SK-N-SH (cell line): ENCODE measurements around the gene SCML2. TPM values are rescaled to one million over a fixed set of nuclear protein-coding genes. Genes with fewer than 3 reads are reported as not detected.

ENCODE experiments used
- CTCF ChIA-PET: fragments of 300-600, 350-600 bp; formaldehyde crosslinking; extraction: SDS; loops from one replicate; lab custom pipeline; 2021; lab: Yijun Ruan, JAX
- POLR2A ChIA-PET: fragments of 350-600 bp; sonication (Branson Sonifier 250); formaldehyde crosslinking; extraction: SDS; loops from one replicate; lab custom pipeline; 2020; ENCODE audit warnings: antibody characterized with exemption, inconsistent platforms; lab: Yijun Ruan, JAX
- DNase-seq: peaks from one replicate; pipeline ENCODE4 v3.0.0; 2012
- H2AFZ ChIP-seq: fragments of 200-600 bp; sonication (generic); 2 replicates; pipeline ENCODE4 v1.8.1; 2016; ENCODE audit warnings: antibody characterized with exemption, mild to moderate bottlenecking, low read depth
- H3F3A ChIP-seq: fragments of 200-600 bp; sonication (generic); replicated peaks from 2 replicates; pipeline ENCODE3; 2016; ENCODE audit warnings: antibody characterized with exemption, mild to moderate bottlenecking; ENCODE audit not compliant: insufficient read depth
- H3K27ac ChIP-seq, 2 experiments: fragments of 200-500 bp in 1 of 2; fragments of 200-600 bp in 1 of 2; sonication (Bioruptor generic) in 1 of 2; sonication (generic), shearing (Covaris generic) in 1 of 2; 2 replicates each; pipeline versions ENCODE4 v1.5.1 to v1.6.1; 2014 to 2016; ENCODE audit warnings: low read depth in 2 of 2, inconsistent platforms in 1 of 2, low read length in 1 of 2, mild to moderate bottlenecking in 1 of 2, mixed read lengths in 1 of 2
- H3K27me3 ChIP-seq: fragments of 200-600 bp; sonication (generic), shearing (Covaris generic); 2 replicates; pipeline ENCODE4 v1.6.1; 2016; ENCODE audit warnings: mixed run types; ENCODE audit not compliant: insufficient read depth
- H3K36me3 ChIP-seq, 2 experiments: fragments of 200-500 bp in 1 of 2; fragments of 200-600 bp in 1 of 2; sonication (Bioruptor generic) in 1 of 2; sonication (generic) in 1 of 2; replicated peaks in 1 of 2; 2 replicates each; pipeline versions ENCODE3 to v1.5.1; 2014 to 2016; ENCODE audit warnings: low read length in 1 of 2, mild to moderate bottlenecking in 1 of 2; ENCODE audit not compliant: insufficient read depth in 2 of 2, control insufficient read depth in 1 of 2
- H3K4me1 ChIP-seq, 2 experiments: fragments of 200-500 bp in 1 of 2; fragments of 200-600 bp in 1 of 2; sonication (Bioruptor generic) in 1 of 2; sonication (generic), shearing (Covaris generic) in 1 of 2; 2 replicates each; pipeline versions ENCODE4 v1.5.1 to v1.6.1; 2014 to 2016; ENCODE audit warnings: low read depth in 1 of 2, low read length in 1 of 2, mixed run types in 1 of 2; ENCODE audit not compliant: insufficient read depth in 2 of 2, control insufficient read depth in 1 of 2
- H3K4me2 ChIP-seq: fragments of 200-600 bp; sonication (generic), shearing (Covaris generic); 2 replicates; pipeline ENCODE4 v1.6.1; 2017; ENCODE audit warnings: mixed run types
- H3K4me3 ChIP-seq, 2 experiments: fragments of 200-500 bp in 1 of 2; fragments of 200-600 bp in 1 of 2; sonication (Bioruptor generic) in 1 of 2; sonication (generic), shearing (Covaris generic) in 1 of 2; 2 replicates each; pipeline versions ENCODE4 v1.5.1 to v1.8.1; 2014 to 2016; ENCODE audit warnings: low read depth in 2 of 2, inconsistent platforms in 1 of 2, low read length in 1 of 2, mild to moderate bottlenecking in 1 of 2, mixed read lengths in 1 of 2, moderate library complexity in 1 of 2
- H3K79me2 ChIP-seq: fragments of 200-600 bp; sonication (generic); 2 replicates; pipeline ENCODE4 v1.8.1; 2017; ENCODE audit warnings: mild to moderate bottlenecking; ENCODE audit not compliant: insufficient read depth
- H3K9ac ChIP-seq: fragments of 200-600 bp; sonication (generic); 2 replicates; pipeline ENCODE4 v1.6.1; 2017; ENCODE audit warnings: mixed run types
- H3K9me2 ChIP-seq: fragments of 200-600 bp; sonication (generic); 2 replicates; pipeline ENCODE4 v1.6.1; 2017; ENCODE audit warnings: mixed run types
- H3K9me3 ChIP-seq: fragments of 200-600 bp; sonication (generic); 2 replicates; pipeline ENCODE4 v1.6.1; 2017; ENCODE audit warnings: mixed run types, mild to moderate bottlenecking, moderate library complexity
- H4K20me1 ChIP-seq: fragments of 200-600 bp; sonication (generic); 2 replicates; pipeline ENCODE4 v1.6.1; 2017; ENCODE audit warnings: mild to moderate bottlenecking, mixed run types; ENCODE audit not compliant: insufficient read depth
- CHD2 ChIP-seq: fragments of 150-350 bp; IDR thresholded peaks from 2 replicates; pipeline ENCODE4 v1.6.1; 2018; ENCODE audit warnings: low read length; ENCODE audit not compliant: partially characterized antibody
- EP300 ChIP-seq, 2 experiments: IDR thresholded peaks; 2 replicates each; pipeline versions ENCODE4 v1.4.0 to v1.6.1; 2012; ENCODE audit warnings: borderline replicate concordance in 1 of 2, low read depth in 1 of 2, low read length in 1 of 2
- EZH2phosphoT487 ChIP-seq: fragments of 200-600 bp; sonication (generic); IDR thresholded peaks from 2 replicates; pipeline ENCODE4 v1.6.1; 2017; ENCODE audit warnings: low read depth, mixed run types, mild to moderate bottlenecking, antibody characterized with exemption, moderate library complexity, borderline replicate concordance
- FOSL2 ChIP-seq: IDR thresholded peaks from 2 replicates; pipeline ENCODE4 v1.4.0; 2012; ENCODE audit warnings: low read depth, mild to moderate bottlenecking, moderate library complexity, borderline replicate concordance
- FOXJ3 ChIP-seq: sonication (generic); formaldehyde crosslinking; IDR thresholded peaks from 2 replicates; pipeline ENCODE4 v1.5.1; 2020; ENCODE audit warnings: mild to moderate bottlenecking, missing genetic modification reagents
- FOXM1 ChIP-seq: IDR thresholded peaks from 2 replicates; pipeline ENCODE4 v1.4.0; 2012; ENCODE audit warnings: low read depth, mild to moderate bottlenecking
- GATA2 ChIP-seq: sonication (generic); formaldehyde crosslinking; IDR thresholded peaks from 2 replicates; pipeline ENCODE4 v1.5.0; 2020; ENCODE audit warnings: mild to moderate bottlenecking, missing genetic modification reagents
- IRF3 ChIP-seq: fragments of 150-350 bp; IDR thresholded peaks from 2 replicates; pipeline ENCODE4 v1.6.1; 2016; ENCODE audit warnings: mild to moderate bottlenecking, low read depth, low read length
- JUND ChIP-seq: IDR thresholded peaks from 2 replicates; pipeline ENCODE4 v1.4.0; 2012
- MAX ChIP-seq: IDR thresholded peaks from 2 replicates; pipeline ENCODE4 v1.4.0; 2012; ENCODE audit warnings: low read depth
- NRF1 ChIP-seq: IDR thresholded peaks from 2 replicates; pipeline ENCODE4 v1.6.1; 2012; ENCODE audit warnings: low read depth, mild to moderate bottlenecking, low read length
- POLR2AphosphoS5 ChIP-seq: IDR thresholded peaks from 2 replicates; pipeline ENCODE4 v1.6.1; 2012; ENCODE audit warnings: low read depth, low read length
- RAD21 ChIP-seq: IDR thresholded peaks from 2 replicates; pipeline ENCODE4 v1.6.1; 2012; ENCODE audit warnings: mild to moderate bottlenecking, low read length
- RCOR1 ChIP-seq: fragments of 150-350 bp; IDR thresholded peaks from 2 replicates; pipeline ENCODE4 v1.6.1; 2017; ENCODE audit warnings: antibody characterized with exemption, low read length
- RFX5 ChIP-seq: IDR thresholded peaks from 2 replicates; pipeline ENCODE4 v1.6.1; 2012; ENCODE audit warnings: mild to moderate bottlenecking, improper control_type of control experiment, low read length
- SIN3A ChIP-seq: IDR thresholded peaks from 2 replicates; pipeline ENCODE4 v1.6.1; 2012; ENCODE audit warnings: low read depth, mild to moderate bottlenecking, low read length, moderate library complexity, borderline replicate concordance
- SMC3 ChIP-seq: IDR thresholded peaks from 2 replicates; pipeline ENCODE4 v1.6.1; 2012; ENCODE audit warnings: low read depth, low read length, improper control_type of control experiment
- TAF1 ChIP-seq: IDR thresholded peaks from 2 replicates; pipeline ENCODE4 v1.6.1; 2012; ENCODE audit warnings: low read depth, mild to moderate bottlenecking, low read length, moderate library complexity, borderline replicate concordance
- TCF12 ChIP-seq: IDR thresholded peaks from 2 replicates; pipeline ENCODE4 v1.4.0; 2012
- TEAD4 ChIP-seq: IDR thresholded peaks from 2 replicates; pipeline ENCODE4 v1.4.0; 2012; ENCODE audit warnings: mild to moderate bottlenecking, borderline replicate concordance; ENCODE audit not compliant: insufficient read depth
- USF1 ChIP-seq: IDR thresholded peaks from 2 replicates; pipeline ENCODE4 v1.4.0; 2012; ENCODE audit warnings: low read depth, borderline replicate concordance
- USF2 ChIP-seq: fragments of 150-350 bp; IDR thresholded peaks from 2 replicates; pipeline ENCODE4 v1.6.1; 2017; ENCODE audit warnings: antibody characterized with exemption, low read length, low read depth, borderline replicate concordance
- YY1 ChIP-seq: IDR thresholded peaks from 2 replicates; pipeline ENCODE4 v1.4.0; 2012; ENCODE audit warnings: low read depth, mild to moderate bottlenecking
- WGBS: methylation state at CpG from one replicate; pipeline ENCODE4 v1.1.6; 2017; ENCODE audit warnings: low lambda C conversion rate; 5-methylcytosine and 5-hydroxymethylcytosine counted together
- polyA plus RNA-seq, 3 experiments: library from polyadenylated mRNA; depleted of rRNA; stranded (reverse); fragments of >200 nt; gene quantifications; 2 replicates each; pipeline ENCODE4 v1.2.3, GENCODE V29; 2012

Gene SCML2
- polyA plus RNA-seq, 1 of the 3 experiments (the other 2 are of a cell fraction) = 3.2 TPM

GRCh38 chrX:18291006-18291545 lies 63.4 kb downstream of the SCML2 start:
- Histone ChIP-seq H3K9me3 (no peaks in the 10 kb centered on the region; the same call in 1 of the 2 replicates), H3F3A (no peaks in the 10 kb centered on the region), H2AFZ (no peak overlapping the region), H3K27me3 (no peaks in the 10 kb centered on the region), H4K20me1 (no peaks in the 10 kb centered on the region), H3K4me3 (no peak overlapping the region), H3K9ac (no peak overlapping the region), H3K79me2 (no peaks in the 10 kb centered on the region), H3K9me2 (no peaks in the 10 kb centered on the region), H3K4me1 (no peaks in the 10 kb centered on the region), H3K27ac (no peak overlapping the region), H3K36me3 (no peaks in the 10 kb centered on the region), H3K4me2 (no peak overlapping the region)
- TF ChIP-seq NRF1 = no peak
- TF ChIP-seq IRF3 = no peak
- TF ChIP-seq SMC3 = no peak
- no peak for TF ChIP-seq FOXM1
- no peak for TF ChIP-seq MAX
- no peak for TF ChIP-seq FOSL2
- TF ChIP-seq USF1 = no peak
- no peak for TF ChIP-seq TAF1
- WGBS = 39% methylated on average over 7 of the region's 7 CpGs
- ChIA-PET CTCF (interaction anchor here (1.4 kb wide), 1 partner anchor 16 kb away, joined by 4 read pairs; no protein-coding TSS in a partner anchor), POLR2A (no interaction called here)
- no peak for DNase-seq

GRCh38 chrX:18290200-18290599 lies 64.3 kb downstream of the SCML2 start:
- POLR2A ChIA-PET = no interaction called here
- WGBS = 44% methylated on average over 4 of the region's 4 CpGs
- CTCF ChIA-PET = interaction anchor here (0.7 to 1.4 kb wide), 2 partner anchors 16 to 348 kb away, joined by 3 to 4 read pairs; no protein-coding TSS in a partner anchor
- no peak overlapping the region for H3K27ac ChIP-seq
- no peaks in the 10 kb centered on the region for H4K20me1 ChIP-seq
- DNase-seq = no peak
- H3K4me3 ChIP-seq = no peak overlapping the region
- no peak overlapping the region for H3K4me2 ChIP-seq
- H3K36me3 ChIP-seq = no peaks in the 10 kb centered on the region
- no peaks in the 10 kb centered on the region for H3K79me2 ChIP-seq
- H3K9ac ChIP-seq = no peak overlapping the region
- no peaks in the 10 kb centered on the region for H3K9me2 ChIP-seq
- no peaks in the 10 kb centered on the region for H3F3A ChIP-seq
- no peaks in the 10 kb centered on the region for H3K27me3 ChIP-seq
- no peaks in the 10 kb centered on the region; the same call in 1 of the 2 replicates for H3K9me3 ChIP-seq
- no peaks in the 10 kb centered on the region for H3K4me1 ChIP-seq
- no peak overlapping the region for H2AFZ ChIP-seq
- TF ChIP-seq GATA2 (CRISPR knock-in tag) (no peak), RAD21 (no peak), CHD2 (no peak), TCF12 (no peak), USF2 (no peak), RFX5 (no peak), JUND (no peak), FOSL2 (no peak), EP300 (IDR thresholded peaks at IDR 0.05; ENCODE audit: borderline replicate concordance in 1 of 2, low read depth in 1 of 2, low read length in 1 of 2) (no peak), IRF3 (no peak), EZH2phosphoT487 (no peak), TEAD4 (no peak), POLR2AphosphoS5 (no peak), FOXJ3 (CRISPR knock-in tag) (no peak), USF1 (no peak), SIN3A (no peak), NRF1 (no peak), RCOR1 (no peak), YY1 (no peak)
